GM23338 (cell line): Measurements from ENCODE around the gene TTC3. TPM values are rescaled to one million over a fixed set of nuclear protein-coding genes. Genes with fewer than 3 reads are reported as not detected.

Source experiments
- ATAC-seq: fragments of 200-7000 bp; cut with Tn5 transposase; 3 replicates; pipeline ENCODE4 v1.9.1; 2020
- DNase-seq: peaks from one replicate; pipeline ENCODE4 v3.0.0-alpha.2; 2015; ENCODE audit warnings: low spot score
- H2AFZ ChIP-seq: fragments of 200-600 bp; sonication (generic); 2 replicates; pipeline ENCODE4 v1.8.0; 2016; ENCODE audit warnings: antibody characterized with exemption, mild to moderate bottlenecking, moderate library complexity
- H3F3A ChIP-seq: fragments of 200-600 bp; sonication (generic); replicated peaks from 2 replicates; pipeline ENCODE4 v1.8.0; 2017; ENCODE audit warnings: antibody characterized with exemption, mixed run types, low read depth
- H3K27ac ChIP-seq: fragments of 200-600 bp; sonication (generic); 2 replicates; pipeline ENCODE4 v1.6.1; 2016; ENCODE audit warnings: low read depth
- H3K27me3 ChIP-seq: fragments of 200-600 bp; sonication (generic); 2 replicates; pipeline ENCODE4 v1.8.0; 2016; ENCODE audit warnings: mild to moderate bottlenecking, mixed run types, moderate library complexity; ENCODE audit not compliant: insufficient read depth
- H3K36me3 ChIP-seq: fragments of 200-600 bp; sonication (generic); 2 replicates; pipeline ENCODE4 v1.8.0; 2016; ENCODE audit warnings: mild to moderate bottlenecking; ENCODE audit not compliant: insufficient read depth
- H3K4me1 ChIP-seq: fragments of 200-600 bp; sonication (generic); 2 replicates; pipeline ENCODE4 v1.8.0; 2016; ENCODE audit warnings: mild to moderate bottlenecking, moderate library complexity; ENCODE audit not compliant: insufficient read depth
- H3K4me2 ChIP-seq: fragments of 200-600 bp; sonication (generic); 2 replicates; pipeline ENCODE4 v1.7.1; 2017; ENCODE audit warnings: mixed run types
- H3K4me3 ChIP-seq: fragments of 200-600 bp; sonication (generic); 2 replicates; pipeline ENCODE4 v1.6.1; 2016; ENCODE audit warnings: mixed run types
- H3K79me2 ChIP-seq: fragments of 200-600 bp; sonication (generic); replicated peaks from 2 replicates; pipeline ENCODE4 v1.8.0; 2017; ENCODE audit warnings: mild to moderate bottlenecking; ENCODE audit not compliant: insufficient read depth
- H3K9me2 ChIP-seq: fragments of 200-600 bp; sonication (generic); 2 replicates; pipeline ENCODE4 v1.8.0; 2017; ENCODE audit not compliant: insufficient read depth
- H4K20me1 ChIP-seq: fragments of 200-600 bp; sonication (generic); replicated peaks from 2 replicates; pipeline ENCODE4 v1.8.0; 2017; ENCODE audit warnings: mild to moderate bottlenecking; ENCODE audit not compliant: insufficient read depth
- H3K27ac Mint-ChIP-seq: 2 replicates; pipeline ENCODE4 v1.8.0; 2020; ENCODE audit warnings: inconsistent platforms, mild to moderate bottlenecking, moderate library complexity, mixed read lengths
- H3K27me3 Mint-ChIP-seq: 3 replicates; pipeline ENCODE4 v1.8.0; 2022; ENCODE audit warnings: low read depth, mild to moderate bottlenecking, moderate library complexity, mixed read lengths, inconsistent platforms; ENCODE audit not compliant: insufficient read depth, poor library complexity
- H3K36me3 Mint-ChIP-seq: 3 replicates; pipeline ENCODE4 v1.8.0; 2021; ENCODE audit warnings: low read depth, mild to moderate bottlenecking, inconsistent platforms, moderate library complexity, mixed read lengths
- H3K4me1 Mint-ChIP-seq: 3 replicates; pipeline ENCODE4 v1.8.0; 2020; ENCODE audit warnings: mild to moderate bottlenecking, inconsistent platforms, mixed read lengths
- H3K4me3 Mint-ChIP-seq: 3 replicates; pipeline ENCODE4 v1.8.0; 2021; ENCODE audit warnings: moderate library complexity, mild to moderate bottlenecking, inconsistent platforms, mixed read lengths
- H3K9me3 Mint-ChIP-seq: 3 replicates; pipeline ENCODE4 v1.8.0; 2020; ENCODE audit warnings: moderate library complexity, mild to moderate bottlenecking, inconsistent platforms, mixed read lengths
- CREB1 ChIP-seq: fragments of 250-450 bp; sonication (Bioruptor Pico); IDR thresholded peaks from 2 replicates; pipeline ENCODE4 v1.5.0; 2020; ENCODE audit warnings: low read depth, mild to moderate bottlenecking, moderate library complexity
- CTCF ChIP-seq, 2 experiments: fragments of 200-600 bp in 1 of 2; sonication (generic) in 1 of 2; conservative IDR thresholded peaks; 2 replicates each; pipeline versions ENCODE4 v1.5.1 to v1.6.1; 2016 to 2017; ENCODE audit warnings: antibody characterized with exemption in 2 of 2, low read depth in 2 of 2, mild to moderate bottlenecking in 2 of 2, moderate library complexity in 1 of 2
- EZH2 ChIP-seq: fragments of 200-600 bp; sonication (generic); IDR thresholded peaks from one replicate; pipeline ENCODE4 v1.8.0; 2017; ENCODE audit warnings: antibody characterized with exemption, mild to moderate bottlenecking, low read depth; ENCODE audit not compliant: unreplicated experiment
- EZH2phosphoT487 ChIP-seq: fragments of 200-600 bp; sonication (generic); IDR thresholded peaks from one replicate; pipeline ENCODE4 v1.8.1; 2018; ENCODE audit warnings: antibody characterized with exemption; ENCODE audit not compliant: unreplicated experiment
- JUNB ChIP-seq: IDR thresholded peaks from one replicate; pipeline ENCODE4 v1.6.1; 2016; ENCODE audit warnings: antibody characterized with exemption; ENCODE audit not compliant: unreplicated experiment
- NANOG ChIP-seq: IDR thresholded peaks from 2 replicates; pipeline ENCODE4 v1.6.1; 2016; ENCODE audit warnings: antibody characterized with exemption, borderline replicate concordance
- POLR2AphosphoS5 ChIP-seq: IDR thresholded peaks from 2 replicates; pipeline ENCODE4 v1.6.1; 2016; ENCODE audit warnings: antibody characterized with exemption, low read depth
- REST ChIP-seq: IDR thresholded peaks from one replicate; pipeline ENCODE4 v1.6.1; 2018; ENCODE audit warnings: antibody characterized with exemption; ENCODE audit not compliant: unreplicated experiment
- STAT1 ChIP-seq: IDR thresholded peaks from one replicate; pipeline ENCODE4 v1.6.1; 2016; ENCODE audit warnings: antibody characterized with exemption; ENCODE audit not compliant: unreplicated experiment
- ZNF114 ChIP-seq: fragments of 250-450 bp; sonication (Bioruptor Pico); IDR thresholded peaks from 2 replicates; pipeline ENCODE4 v1.5.0; 2020; ENCODE audit warnings: mild to moderate bottlenecking, moderate library complexity
- ZNF331 ChIP-seq: fragments of 250-450 bp; sonication (Bioruptor Pico); IDR thresholded peaks from 2 replicates; pipeline ENCODE4 v1.5.0; 2020; ENCODE audit warnings: low read depth, mild to moderate bottlenecking, moderate library complexity
- polyA plus RNA-seq: library from polyadenylated mRNA; unstranded; fragments of >200 nt; fragmentation: Nextera tagmentation; extraction: Ambion mirVana; gene quantifications from 2 replicates; pipeline ENCODE4 v1.2.1, GENCODE V29; 2016
- total RNA-seq: library from RNA; depleted of rRNA; stranded (reverse); fragments of >200 nt; shearing (Covaris generic); gene quantifications from 2 replicates; pipeline ENCODE4 v1.2.3, GENCODE V29; 2014
- TF ChIP-seq, protein P1 (sequence below): fragments of 250-450 bp; sonication (Bioruptor Pico); IDR thresholded peaks from 2 replicates; pipeline ENCODE4 v1.5.0; 2020; ENCODE audit warnings: mild to moderate bottlenecking, moderate library complexity
- TF ChIP-seq, protein P2 (sequence below): IDR thresholded peaks from 2 replicates; pipeline ENCODE4 v1.6.1; 2016; ENCODE audit warnings: antibody characterized with exemption

TTC3 gene
- total and polyA plus RNA-seq, 2 experiments from 2014 or later, result 28.9 to 48.6 TPM

GRCh38 chr21:37204580-37204979 is 131.5 kb downstream of the TTC3 start:
- Histone ChIP-seq H3F3A (no peaks in the 10 kb centered on the region), H3K4me2 (no peak overlapping the region), H3K4me3 (no peak overlapping the region), H3K27me3 (no peaks in the 10 kb centered on the region), H3K9me2 (no peaks in the 10 kb centered on the region), H2AFZ (no peak overlapping the region), H4K20me1 (no peaks in the 10 kb centered on the region), H3K4me1 (peaks cover 14% of the 10 kb centered on the region), H3K27ac (no peak overlapping the region), H3K79me2 (no peaks in the 10 kb centered on the region), H3K36me3 (no peaks in the 10 kb centered on the region)
- Mint-ChIP-seq H3K9me3 (peaks cover 2% of the 10 kb centered on the region; the same call in 2 of the 3 replicates), H3K36me3 (peaks cover 2% of the 10 kb centered on the region; the same call in 1 of the 3 replicates), H3K4me3 (no peak overlapping the region), H3K27me3 (peaks cover 2% of the 10 kb centered on the region), H3K4me1 (peaks cover 13% of the 10 kb centered on the region), H3K27ac (no peak overlapping the region)
- ATAC-seq (no peak), DNase-seq (no peak)
- TF ChIP-seq, protein P1, sequence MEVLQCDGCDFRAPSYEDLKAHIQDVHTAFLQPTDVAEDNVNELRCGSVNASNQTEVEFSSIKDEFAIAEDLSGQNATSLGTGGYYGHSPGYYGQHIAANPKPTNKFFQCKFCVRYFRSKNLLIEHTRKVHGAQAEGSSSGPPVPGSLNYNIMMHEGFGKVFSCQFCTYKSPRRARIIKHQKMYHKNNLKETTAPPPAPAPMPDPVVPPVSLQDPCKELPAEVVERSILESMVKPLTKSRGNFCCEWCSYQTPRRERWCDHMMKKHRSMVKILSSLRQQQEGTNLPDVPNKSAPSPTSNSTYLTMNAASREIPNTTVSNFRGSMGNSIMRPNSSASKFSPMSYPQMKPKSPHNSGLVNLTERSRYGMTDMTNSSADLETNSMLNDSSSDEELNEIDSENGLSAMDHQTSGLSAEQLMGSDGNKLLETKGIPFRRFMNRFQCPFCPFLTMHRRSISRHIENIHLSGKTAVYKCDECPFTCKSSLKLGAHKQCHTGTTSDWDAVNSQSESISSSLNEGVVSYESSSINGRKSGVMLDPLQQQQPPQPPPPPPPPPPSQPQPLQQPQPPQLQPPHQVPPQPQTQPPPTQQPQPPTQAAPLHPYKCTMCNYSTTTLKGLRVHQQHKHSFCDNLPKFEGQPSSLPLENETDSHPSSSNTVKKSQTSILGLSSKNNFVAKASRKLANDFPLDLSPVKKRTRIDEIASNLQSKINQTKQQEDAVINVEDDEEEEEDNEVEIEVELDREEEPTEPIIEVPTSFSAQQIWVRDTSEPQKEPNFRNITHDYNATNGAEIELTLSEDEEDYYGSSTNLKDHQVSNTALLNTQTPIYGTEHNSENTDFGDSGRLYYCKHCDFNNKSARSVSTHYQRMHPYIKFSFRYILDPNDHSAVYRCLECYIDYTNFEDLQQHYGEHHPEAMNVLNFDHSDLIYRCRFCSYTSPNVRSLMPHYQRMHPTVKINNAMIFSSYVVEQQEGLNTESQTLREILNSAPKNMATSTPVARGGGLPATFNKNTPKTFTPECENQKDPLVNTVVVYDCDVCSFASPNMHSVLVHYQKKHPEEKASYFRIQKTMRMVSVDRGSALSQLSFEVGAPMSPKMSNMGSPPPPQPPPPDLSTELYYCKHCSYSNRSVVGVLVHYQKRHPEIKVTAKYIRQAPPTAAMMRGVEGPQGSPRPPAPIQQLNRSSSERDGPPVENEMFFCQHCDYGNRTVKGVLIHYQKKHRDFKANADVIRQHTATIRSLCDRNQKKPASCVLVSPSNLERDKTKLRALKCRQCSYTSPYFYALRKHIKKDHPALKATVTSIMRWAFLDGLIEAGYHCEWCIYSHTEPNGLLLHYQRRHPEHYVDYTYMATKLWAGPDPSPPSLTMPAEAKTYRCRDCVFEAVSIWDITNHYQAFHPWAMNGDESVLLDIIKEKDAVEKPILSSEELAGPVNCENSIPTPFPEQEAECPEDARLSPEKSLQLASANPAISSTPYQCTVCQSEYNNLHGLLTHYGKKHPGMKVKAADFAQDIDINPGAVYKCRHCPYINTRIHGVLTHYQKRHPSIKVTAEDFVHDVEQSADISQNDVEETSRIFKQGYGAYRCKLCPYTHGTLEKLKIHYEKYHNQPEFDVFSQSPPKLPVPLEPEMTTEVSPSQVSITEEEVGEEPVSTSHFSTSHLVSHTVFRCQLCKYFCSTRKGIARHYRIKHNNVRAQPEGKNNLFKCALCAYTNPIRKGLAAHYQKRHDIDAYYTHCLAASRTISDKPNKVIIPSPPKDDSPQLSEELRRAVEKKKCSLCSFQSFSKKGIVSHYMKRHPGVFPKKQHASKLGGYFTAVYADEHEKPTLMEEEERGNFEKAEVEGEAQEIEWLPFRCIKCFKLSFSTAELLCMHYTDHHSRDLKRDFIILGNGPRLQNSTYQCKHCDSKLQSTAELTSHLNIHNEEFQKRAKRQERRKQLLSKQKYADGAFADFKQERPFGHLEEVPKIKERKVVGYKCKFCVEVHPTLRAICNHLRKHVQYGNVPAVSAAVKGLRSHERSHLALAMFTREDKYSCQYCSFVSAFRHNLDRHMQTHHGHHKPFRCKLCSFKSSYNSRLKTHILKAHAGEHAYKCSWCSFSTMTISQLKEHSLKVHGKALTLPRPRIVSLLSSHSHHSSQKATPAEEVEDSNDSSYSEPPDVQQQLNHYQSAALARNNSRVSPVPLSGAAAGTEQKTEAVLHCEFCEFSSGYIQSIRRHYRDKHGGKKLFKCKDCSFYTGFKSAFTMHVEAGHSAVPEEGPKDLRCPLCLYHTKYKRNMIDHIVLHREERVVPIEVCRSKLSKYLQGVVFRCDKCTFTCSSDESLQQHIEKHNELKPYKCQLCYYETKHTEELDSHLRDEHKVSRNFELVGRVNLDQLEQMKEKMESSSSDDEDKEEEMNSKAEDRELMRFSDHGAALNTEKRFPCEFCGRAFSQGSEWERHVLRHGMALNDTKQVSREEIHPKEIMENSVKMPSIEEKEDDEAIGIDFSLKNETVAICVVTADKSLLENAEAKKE (CRISPR knock-in tag), result no peak
- TF ChIP-seq EZH2phosphoT487, result no peak
- TF ChIP-seq ZNF114 (CRISPR knock-in tag), result no peak
- no peak for TF ChIP-seq REST
- no peak for TF ChIP-seq STAT1
- TF ChIP-seq POLR2AphosphoS5, result no peak
- TF ChIP-seq EZH2, result no peak
- no peak for TF ChIP-seq ZNF331 (CRISPR knock-in tag)
- TF ChIP-seq, protein P2, sequence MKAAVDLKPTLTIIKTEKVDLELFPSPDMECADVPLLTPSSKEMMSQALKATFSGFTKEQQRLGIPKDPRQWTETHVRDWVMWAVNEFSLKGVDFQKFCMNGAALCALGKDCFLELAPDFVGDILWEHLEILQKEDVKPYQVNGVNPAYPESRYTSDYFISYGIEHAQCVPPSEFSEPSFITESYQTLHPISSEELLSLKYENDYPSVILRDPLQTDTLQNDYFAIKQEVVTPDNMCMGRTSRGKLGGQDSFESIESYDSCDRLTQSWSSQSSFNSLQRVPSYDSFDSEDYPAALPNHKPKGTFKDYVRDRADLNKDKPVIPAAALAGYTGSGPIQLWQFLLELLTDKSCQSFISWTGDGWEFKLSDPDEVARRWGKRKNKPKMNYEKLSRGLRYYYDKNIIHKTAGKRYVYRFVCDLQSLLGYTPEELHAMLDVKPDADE, result no peak
- no peak for TF ChIP-seq CTCF (conservative IDR thresholded peaks at IDR 0.05; ENCODE audit: low read depth in 2 of 2)
- TF ChIP-seq JUNB, result no peak
- no peak for TF ChIP-seq NANOG
- no peak for TF ChIP-seq CREB1 (CRISPR knock-in tag)
